Lung microvascular endothelial cell (primary cell): ENCODE data around the gene SEPTIN12. TPM values are rescaled to one million over a fixed set of nuclear protein-coding genes. Genes with fewer than 3 reads are reported as not detected.

Source experiments
- DNase-seq, 2 donors: peaks; one replicate each; pipeline versions ENCODE4 v3.0.0 to v3.0.0-alpha.2; 2010; ENCODE audit warnings: low read depth in 2 of 2
- total RNA-seq: library from RNA; depleted of rRNA; stranded (reverse); fragments of >200 nt; gene quantifications from 2 replicates; pipeline ENCODE4 v1.2.1, GENCODE V29; 2014

Gene SEPTIN12
- total RNA-seq, 1 donor from 2014 or later = not detected

DNA sequence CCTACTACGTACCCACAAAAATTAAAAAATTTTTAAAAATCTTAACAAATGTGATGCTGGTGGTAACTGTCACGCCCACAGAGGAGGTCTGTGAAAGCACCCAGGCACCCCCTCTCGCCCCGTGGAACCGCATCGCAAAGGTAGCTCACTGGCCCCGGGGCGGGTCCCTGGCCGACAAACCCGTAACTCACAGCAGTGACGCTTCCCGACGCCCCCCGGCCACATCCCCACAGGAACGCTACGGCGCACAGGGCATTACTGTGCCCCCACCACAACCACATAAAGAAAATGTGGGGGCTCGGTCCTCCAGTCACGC lies 54.4 kb downstream of the SEPTIN12 start:
- DNase-seq = no peak

DNA sequence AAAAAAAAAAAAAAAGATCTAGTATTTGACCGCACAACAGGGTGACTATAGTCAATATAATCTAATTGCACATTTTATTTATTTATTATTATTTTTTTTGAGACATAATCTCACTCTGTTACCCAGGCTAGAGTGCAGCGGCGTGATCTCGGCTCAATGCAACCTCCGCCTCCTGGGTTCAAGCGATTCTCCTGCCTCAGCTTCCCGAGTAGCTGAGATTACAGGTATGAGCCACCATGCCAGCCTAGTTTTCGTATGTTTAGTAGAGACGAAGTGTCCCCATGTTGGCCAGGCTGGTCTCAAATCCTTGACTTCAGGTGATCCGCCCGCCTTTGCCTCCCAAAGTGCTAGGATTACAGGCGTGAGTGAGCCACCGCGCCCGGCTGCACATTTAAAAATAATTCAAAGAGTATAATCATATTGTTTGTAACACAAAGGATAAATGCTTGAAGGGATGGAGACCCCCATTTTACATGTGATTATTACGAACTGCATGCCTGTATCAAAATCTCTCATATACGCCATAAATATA lies 54.9 kb downstream of the SEPTIN12 start:
- no peak for DNase-seq

DNA sequence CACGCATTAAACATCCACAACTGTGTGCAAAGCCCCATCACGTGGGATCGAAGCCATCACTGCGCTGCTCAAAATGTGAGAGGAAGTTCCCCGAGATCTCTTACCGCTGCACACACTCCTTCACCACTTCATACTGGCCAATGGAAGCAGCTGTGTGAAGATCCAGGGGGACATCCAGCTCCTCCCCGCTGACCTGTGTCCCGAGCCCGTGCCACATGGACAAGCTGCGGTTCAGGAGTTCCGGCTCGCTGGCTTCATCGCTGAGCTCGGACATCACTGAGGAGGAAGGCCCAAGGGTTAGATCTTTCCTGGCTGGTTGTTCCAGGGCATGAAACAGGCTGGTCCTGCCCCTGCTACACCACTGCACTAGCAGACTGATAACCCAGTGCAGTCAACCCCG lies 58.3 kb downstream of the SEPTIN12 start:
- DNase-seq = no peak

DNA sequence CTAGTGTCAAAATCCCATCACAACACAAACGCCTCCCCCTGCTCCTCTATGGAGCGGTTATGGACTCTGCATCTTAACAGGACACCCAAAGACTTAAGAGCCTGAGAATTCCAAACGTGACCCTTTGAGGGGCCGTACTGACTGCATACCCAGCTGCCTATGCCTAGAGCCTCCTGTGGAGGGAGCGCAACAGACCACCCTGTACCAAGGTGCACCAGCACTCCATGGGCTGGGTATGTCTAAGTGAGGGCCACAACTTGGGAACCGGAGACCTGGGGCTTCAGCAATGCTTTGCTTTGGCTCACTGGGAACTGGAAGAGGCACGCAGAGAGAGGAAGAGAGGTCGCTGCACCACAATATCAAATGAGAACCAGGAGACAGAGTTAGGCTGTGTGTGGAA lies 59.5 kb downstream of the SEPTIN12 start:
- no peak for DNase-seq

Other genes starting within 250 kb of the SEPTIN12 start
- gene CDIP1, start 249.6 kb downstream of the SEPTIN12 start, total RNA-seq = 5.7 and 6.0 TPM in 2 replicates
- gene C16orf96, start 232.0 kb downstream of the SEPTIN12 start, total RNA-seq = under 0.01 TPM in 1 of 2 replicates, not detected in the other
- gene UBALD1, start 173.5 kb downstream of the SEPTIN12 start, total RNA-seq = 3.9 and 4.4 TPM in 2 replicates
- 15.7 and 18.3 TPM in 2 replicates for gene MGRN1, start 163.5 kb downstream of the SEPTIN12 start, total RNA-seq
- 22.0 and 31.2 TPM in 2 replicates for gene NUDT16L1, start 94.8 kb downstream of the SEPTIN12 start, total RNA-seq
- 10.0 and 21.2 TPM in 2 replicates for gene ANKS3, start 54.1 kb downstream of the SEPTIN12 start, total RNA-seq
- gene DNAAF8, start 53.8 kb downstream of the SEPTIN12 start, total RNA-seq = 0.22 and 0.40 TPM in 2 replicates
- 3.7 and 6.2 TPM in 2 replicates for gene ZNF500, start 21.2 kb downstream of the SEPTIN12 start, total RNA-seq
- gene SMIM22, start 7.0 kb upstream of the SEPTIN12 start, total RNA-seq = not detected in 2 replicates
- 22.0 and 33.3 TPM in 2 replicates for gene ROGDI, start 14.3 kb upstream of the SEPTIN12 start, total RNA-seq
- 36.4 and 47.8 TPM in 2 replicates for gene GLYR1, start 58.9 kb upstream of the SEPTIN12 start, total RNA-seq
- gene UBN1, start 59.1 kb upstream of the SEPTIN12 start, total RNA-seq = 16.3 and 23.8 TPM in 2 replicates
- 2.4 and 5.4 TPM in 2 replicates for gene PPL, start 148.8 kb upstream of the SEPTIN12 start, total RNA-seq
- gene SEC14L5, start 170.0 kb upstream of the SEPTIN12 start, total RNA-seq = under 0.01 TPM in 1 of 2 replicates, not detected in the other
- 11.1 and 14.3 TPM in 2 replicates for gene NAGPA, start 245.6 kb upstream of the SEPTIN12 start, total RNA-seq